ENCODE results near the gene SPNS3.

DNA sequence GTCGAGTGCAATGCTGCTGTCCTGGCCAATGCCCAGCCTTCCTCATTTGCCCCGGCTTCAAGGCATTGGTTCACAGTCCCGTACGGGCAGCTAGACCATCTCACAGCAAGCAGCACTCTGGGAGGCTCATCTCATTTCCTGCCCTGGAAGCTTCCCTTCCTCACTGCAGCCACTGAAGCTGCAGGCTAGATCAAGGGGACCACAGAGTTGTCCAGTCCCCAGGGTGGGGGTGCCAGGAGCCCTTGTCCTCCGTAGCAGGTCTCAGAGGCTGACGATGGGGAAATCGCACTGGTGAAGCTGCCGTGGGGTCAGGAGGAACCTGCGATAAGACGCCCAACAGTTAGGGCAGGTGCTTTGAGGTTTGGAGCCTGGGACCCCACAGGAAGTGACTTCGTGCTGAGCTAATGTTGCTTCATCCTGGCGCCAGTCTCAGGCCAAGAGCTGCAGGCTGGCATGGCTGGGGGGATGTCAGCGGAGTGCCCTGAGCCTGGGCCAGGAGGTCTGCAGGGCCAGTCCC is at the start of gene SPNS3:
- TF ChIP-seq CTCF (IDR thresholded peaks at IDR 0.05 in 4 of 5, conservative IDR thresholded peaks at IDR 0.05 in 1 of 5) (no peak), POLR2A (IDR thresholded peaks at IDR 0.05) (no peak)

Measured in gastrocnemius medialis (tissue), 4 donors.